CD14-positive monocyte (primary cell): Measurements from ENCODE around the gene MALRD1. TPM values are rescaled to one million over a fixed set of nuclear protein-coding genes. Genes with fewer than 3 reads are reported as not detected.

Experiments
- DNase-seq, 3 donors: peaks; one replicate each; pipeline ENCODE4 v3.0.0-alpha.2; 2011 to 2022
- H2AFZ ChIP-seq: 2 replicates; pipeline ENCODE4 v1.6.0; 2012; ENCODE audit warnings: mild to moderate bottlenecking, low read depth, low read length, inconsistent platforms; ENCODE audit not compliant: insufficient read depth, poor library complexity, severe bottlenecking
- H3K27ac ChIP-seq, 2 donors: 1 replicate in 1 of 2; 2 replicates in 1 of 2; pipeline ENCODE4 v1.5.1; 2012 to 2013; ENCODE audit warnings: low read length in 2 of 2, control low read depth in 1 of 2, inconsistent platforms in 1 of 2, low read depth in 1 of 2, mild to moderate bottlenecking in 1 of 2
- H3K27me3 ChIP-seq, 2 donors: one replicate each; pipeline versions ENCODE4 v1.6.0 to v1.6.1; 2011 to 2013; ENCODE audit warnings: low read length in 2 of 2; ENCODE audit not compliant: control insufficient read depth in 2 of 2, insufficient read depth in 2 of 2
- H3K36me3 ChIP-seq, 2 donors: replicated peaks in 1 of 2; 1 replicate in 1 of 2; 2 replicates in 1 of 2; pipeline versions ENCODE4 v1.5.1 to v1.6.1; 2012 to 2013; ENCODE audit warnings: low read length in 2 of 2, control low read depth in 1 of 2, inconsistent platforms in 1 of 2, mild to moderate bottlenecking in 1 of 2; ENCODE audit not compliant: insufficient read depth in 2 of 2, control insufficient read depth in 1 of 2
- H3K4me1 ChIP-seq, 2 donors: 1 replicate in 1 of 2; 2 replicates in 1 of 2; pipeline versions ENCODE4 v1.5.1 to v1.6.1; 2012 to 2013; ENCODE audit warnings: low read length in 2 of 2, control low read depth in 1 of 2, inconsistent platforms in 1 of 2, mild to moderate bottlenecking in 1 of 2, moderate library complexity in 1 of 2; ENCODE audit not compliant: insufficient read depth in 2 of 2, control insufficient read depth in 1 of 2
- H3K4me2 ChIP-seq: replicated peaks from 2 replicates; pipeline ENCODE3; 2012; ENCODE audit warnings: low read length, moderate library complexity, mild to moderate bottlenecking; ENCODE audit not compliant: poor library complexity, severe bottlenecking; ENCODE audit errors: extremely low read depth
- H3K4me3 ChIP-seq, 3 experiments: fragments of 200-600 bp in 1 of 3; sonication (generic) in 1 of 3; replicated peaks in 1 of 3; 1 replicate in 2 of 3; 2 replicates in 1 of 3; pipeline ENCODE4 v1.5.1; 2011 to 2013; ENCODE audit warnings: low read length in 3 of 3, mild to moderate bottlenecking in 3 of 3, control low read depth in 2 of 3, low read depth in 2 of 3, inconsistent platforms in 1 of 3, moderate library complexity in 1 of 3
- H3K79me2 ChIP-seq: 2 replicates; pipeline ENCODE4 v1.6.0; 2012; ENCODE audit warnings: mild to moderate bottlenecking, control low read depth, inconsistent platforms, low read length, moderate library complexity; ENCODE audit not compliant: insufficient read depth
- H3K9ac ChIP-seq: 2 replicates; pipeline ENCODE4 v1.6.0; 2017; ENCODE audit warnings: low read length, mild to moderate bottlenecking; ENCODE audit not compliant: insufficient read depth, poor library complexity, severe bottlenecking
- H3K9me3 ChIP-seq, 2 donors: replicated peaks in 1 of 2; 1 replicate in 1 of 2; 2 replicates in 1 of 2; pipeline versions ENCODE4 v1.5.1 to v1.6.1; 2012 to 2013; ENCODE audit warnings: low read length in 2 of 2, control low read depth in 1 of 2; ENCODE audit not compliant: control insufficient read depth in 1 of 2, insufficient read depth in 1 of 2
- H4K20me1 ChIP-seq: 2 replicates; pipeline ENCODE4 v1.6.0; 2012; ENCODE audit warnings: mild to moderate bottlenecking, low read length, control low read depth, moderate library complexity; ENCODE audit not compliant: insufficient read depth
- H3K27ac Mint-ChIP-seq, 7 donors: one replicate each; pipeline ENCODE4 v1.8.0; 2020; ENCODE audit warnings: mild to moderate bottlenecking in 7 of 7, mixed read lengths in 7 of 7, moderate library complexity in 6 of 7, inconsistent platforms in 2 of 7
- H3K27me3 Mint-ChIP-seq, 3 donors: one replicate each; pipeline ENCODE4 v1.8.0; 2021 to 2022; ENCODE audit warnings: low read depth in 3 of 3, mild to moderate bottlenecking in 3 of 3, mixed read lengths in 3 of 3, moderate library complexity in 3 of 3, inconsistent platforms in 1 of 3
- H3K36me3 Mint-ChIP-seq, 2 donors: one replicate each; pipeline ENCODE4 v1.8.0; 2020; ENCODE audit warnings: mixed read lengths in 2 of 2, inconsistent platforms in 1 of 2, mild to moderate bottlenecking in 1 of 2
- H3K4me1 Mint-ChIP-seq: one replicate; pipeline ENCODE4 v1.8.0; 2020; ENCODE audit warnings: mild to moderate bottlenecking, mixed read lengths
- H3K4me3 Mint-ChIP-seq, 2 donors: one replicate each; pipeline ENCODE4 v1.8.0; 2020; ENCODE audit warnings: mild to moderate bottlenecking in 2 of 2, mixed read lengths in 2 of 2, moderate library complexity in 1 of 2
- H3K9me3 Mint-ChIP-seq, 7 donors: one replicate each; pipeline ENCODE4 v1.8.0; 2020 to 2022; ENCODE audit warnings: mixed read lengths in 7 of 7, mild to moderate bottlenecking in 6 of 7, moderate library complexity in 6 of 7, inconsistent platforms in 2 of 7
- CTCF ChIP-seq: fragments of 200-600 bp; IDR thresholded peaks from one replicate; pipeline ENCODE4 v1.8.0; 2022; ENCODE audit warnings: antibody characterized with exemption, mild to moderate bottlenecking
- WGBS: methylation state at CpG from one replicate; pipeline ENCODE4 v1.1.5; 2013; ENCODE audit warnings: missing lambda C conversion rate; ENCODE audit not compliant: insufficient coverage; 5-methylcytosine and 5-hydroxymethylcytosine counted together
- intact Hi-C, 2 donors: fragments of 100-400 bp; cut with micrococcal nuclease; formaldehyde crosslinking; loops; one replicate each; pipeline versions ENCODE4 v1.15.0 to v1.15.1; 2023
- polyA plus RNA-seq, 3 donors: library from polyadenylated mRNA; depleted of rRNA in 1 of 3; unstranded in 2 of 3; stranded (reverse) in 1 of 3; fragments of 300-500 nt in 2 of 3; fragments of >200 nt in 1 of 3; fragmentation: Illumina TruSeq in 2 of 3; gene quantifications; 1 replicate in 2 of 3; 2 replicates in 1 of 3; pipeline ENCODE4 v1.2.3, GENCODE V29; 2012 to 2021

Gene MALRD1
- polyA plus RNA-seq, 3 donors, result not detected

- H3K27ac Mint-ChIP-seq, result no peak overlapping the region
- H3K79me2 ChIP-seq, result no peaks in the 10 kb centered on the region
- intact Hi-C loops, result no loop called here
- H3K4me3 Mint-ChIP-seq, result no peak overlapping the region
- no peak overlapping the region for H2AFZ ChIP-seq
- no peaks in the 10 kb centered on the region for H3K4me1 ChIP-seq
- no peak overlapping the region for H3K4me2 ChIP-seq
- no peak overlapping the region for H3K27ac ChIP-seq
- no peaks in the 10 kb centered on the region for H3K9me3 ChIP-seq
- no peak for TF ChIP-seq CTCF
- peaks cover 0 to 2% (median 0%) of the 10 kb centered on the region in 7 donors for H3K9me3 Mint-ChIP-seq
- H3K36me3 Mint-ChIP-seq, result no peaks in the 10 kb centered on the region
- H3K4me1 Mint-ChIP-seq, result no peaks in the 10 kb centered on the region
- no peak overlapping the region for H3K9ac ChIP-seq
- H3K36me3 ChIP-seq, result no peaks in the 10 kb centered on the region
- WGBS, result no CpG with 5 or more reads among the region's 2 CpGs
- no peaks in the 10 kb centered on the region for H4K20me1 ChIP-seq
- H3K27me3 Mint-ChIP-seq, result no peaks in the 10 kb centered on the region
- no peaks in the 10 kb centered on the region for H3K27me3 ChIP-seq
- DNase-seq, result no peak
- H3K4me3 ChIP-seq, result no peak overlapping the region
Observed at GRCh38 chr10:19333631-19334030, 285.0 kb downstream of the MALRD1 start.

GRCh38 chr10:19347621-19348020 lies 299.0 kb downstream of the MALRD1 start:
- DNase-seq, result no peak
- H3K4me2 ChIP-seq, result no peak overlapping the region
- 31% methylated on average over 2 of the region's 2 CpGs for WGBS
- intact Hi-C loops, result no loop called here
- no peaks in the 10 kb centered on the region for H3K36me3 Mint-ChIP-seq
- no peak overlapping the region for H2AFZ ChIP-seq
- H3K9me3 ChIP-seq, result no peaks in the 10 kb centered on the region
- peaks cover 0 to 2% (median 2%) of the 10 kb centered on the region in 3 donors for H3K27me3 Mint-ChIP-seq
- no peaks in the 10 kb centered on the region for H3K79me2 ChIP-seq
- no peaks in the 10 kb centered on the region for H3K9me3 Mint-ChIP-seq
- no peaks in the 10 kb centered on the region for H3K4me1 ChIP-seq
- H3K4me3 Mint-ChIP-seq, result no peak overlapping the region
- no peak overlapping the region for H3K27ac ChIP-seq
- H3K27ac Mint-ChIP-seq, result no peak overlapping the region
- TF ChIP-seq CTCF, result no peak
- H4K20me1 ChIP-seq, result no peaks in the 10 kb centered on the region
- no peaks in the 10 kb centered on the region for H3K27me3 ChIP-seq
- no peak overlapping the region for H3K9ac ChIP-seq
- H3K4me1 Mint-ChIP-seq, result no peaks in the 10 kb centered on the region
- no peaks in the 10 kb centered on the region for H3K36me3 ChIP-seq
- H3K4me3 ChIP-seq, result no peak overlapping the region
